OCI-LY3 (cell line): Measurements from ENCODE around the gene SSRP1.

Experiments used
- H2AFZ ChIP-seq: fragments of 200-600, 300-600 bp; shearing (Covaris generic); 2 replicates; pipeline ENCODE4 v1.6.0; 2014; ENCODE audit warnings: antibody characterized with exemption, low read depth, low read length
- H3K27ac ChIP-seq: fragments of 200-600, 300-600 bp; sonication (generic); 2 replicates; pipeline ENCODE4 v1.5.1; 2014; ENCODE audit warnings: mild to moderate bottlenecking, low read length, moderate library complexity, mixed read lengths
- H3K27me3 ChIP-seq: fragments of 200-600, 300-600 bp; sonication (generic); 2 replicates; pipeline ENCODE4 v1.6.1; 2014; ENCODE audit warnings: low read depth, low read length, mixed read lengths
- H3K36me3 ChIP-seq: fragments of 200-600, 300-600 bp; sonication (generic); replicated peaks from 2 replicates; pipeline ENCODE3; 2014; ENCODE audit warnings: low read depth, low read length, mixed read lengths
- H3K4me1 ChIP-seq: fragments of 300-600, 200-600 bp; sonication (generic); 2 replicates; pipeline ENCODE4 v1.6.1; 2014; ENCODE audit warnings: low read length, mixed read lengths
- H3K4me2 ChIP-seq: fragments of 200-600, 300-600 bp; sonication (generic); 2 replicates; pipeline ENCODE4 v1.6.1; 2014; ENCODE audit warnings: low read length, mixed read lengths
- H3K4me3 ChIP-seq: fragments of 300-600, 200-600 bp; sonication (generic); 2 replicates; pipeline ENCODE4 v1.5.1; 2014; ENCODE audit warnings: antibody characterized with exemption, mild to moderate bottlenecking, low read length, moderate library complexity
- H3K79me2 ChIP-seq: fragments of 300-600, 200-600 bp; shearing (Covaris generic); 2 replicates; pipeline ENCODE4 v1.6.1; 2014; ENCODE audit warnings: mild to moderate bottlenecking, low read length, mixed read lengths
- H3K9ac ChIP-seq: fragments of 300-600, 200-600 bp; shearing (Covaris generic); 2 replicates; pipeline ENCODE4 v1.6.0; 2014; ENCODE audit warnings: mild to moderate bottlenecking, low read length, moderate library complexity
- H3K9me3 ChIP-seq: fragments of 200-600, 300-600 bp; shearing (Covaris generic); 2 replicates; pipeline ENCODE4 v1.6.1; 2014; ENCODE audit warnings: low read length, mixed read lengths; ENCODE audit not compliant: insufficient read depth
- H4K20me1 ChIP-seq: fragments of 200-600, 300-600 bp; sonication (generic); 2 replicates; pipeline ENCODE4 v1.6.1; 2016; ENCODE audit warnings: low read length, mixed read lengths; ENCODE audit not compliant: insufficient read depth
- EZH2phosphoT487 ChIP-seq: fragments of 200-600 bp; shearing (Covaris generic); IDR thresholded peaks from 2 replicates; pipeline ENCODE4 v1.6.1; 2018; ENCODE audit warnings: antibody characterized with exemption, mixed run types, low read depth
- TF ChIP-seq, protein P1 (sequence below): fragments of 200-600, 300-600 bp; sonication (generic); IDR thresholded peaks from 2 replicates; pipeline ENCODE4 v1.5.1; 2014; ENCODE audit warnings: antibody characterized with exemption, low read length, low read depth

The SSRP1 gene

DNA sequence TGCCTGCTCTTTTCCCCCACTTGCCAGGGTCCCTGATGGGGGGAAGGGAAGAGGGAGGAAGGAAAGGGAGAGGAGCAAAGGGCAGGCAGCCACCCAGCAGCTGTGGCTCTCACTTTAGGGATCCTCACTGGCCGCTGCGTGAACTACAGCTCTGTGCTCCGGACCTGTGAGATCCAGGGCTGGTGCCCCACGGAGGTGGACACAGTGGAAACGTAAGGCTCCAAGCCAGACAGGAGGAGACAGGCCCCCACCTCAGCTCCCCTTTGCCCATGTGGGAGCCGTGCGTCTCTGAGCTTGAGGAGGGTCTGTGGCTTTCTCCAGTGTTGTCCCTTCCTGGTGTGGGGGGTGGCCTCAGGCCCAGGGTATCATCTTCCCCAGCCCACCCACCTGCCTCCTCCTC lies 12.4 kb upstream of the SSRP1 start:
- H2AFZ ChIP-seq, result no peak overlapping the region
- no peak overlapping the region for H3K27ac ChIP-seq
- TF ChIP-seq EZH2phosphoT487, result no peak
- TF ChIP-seq, protein P1, sequence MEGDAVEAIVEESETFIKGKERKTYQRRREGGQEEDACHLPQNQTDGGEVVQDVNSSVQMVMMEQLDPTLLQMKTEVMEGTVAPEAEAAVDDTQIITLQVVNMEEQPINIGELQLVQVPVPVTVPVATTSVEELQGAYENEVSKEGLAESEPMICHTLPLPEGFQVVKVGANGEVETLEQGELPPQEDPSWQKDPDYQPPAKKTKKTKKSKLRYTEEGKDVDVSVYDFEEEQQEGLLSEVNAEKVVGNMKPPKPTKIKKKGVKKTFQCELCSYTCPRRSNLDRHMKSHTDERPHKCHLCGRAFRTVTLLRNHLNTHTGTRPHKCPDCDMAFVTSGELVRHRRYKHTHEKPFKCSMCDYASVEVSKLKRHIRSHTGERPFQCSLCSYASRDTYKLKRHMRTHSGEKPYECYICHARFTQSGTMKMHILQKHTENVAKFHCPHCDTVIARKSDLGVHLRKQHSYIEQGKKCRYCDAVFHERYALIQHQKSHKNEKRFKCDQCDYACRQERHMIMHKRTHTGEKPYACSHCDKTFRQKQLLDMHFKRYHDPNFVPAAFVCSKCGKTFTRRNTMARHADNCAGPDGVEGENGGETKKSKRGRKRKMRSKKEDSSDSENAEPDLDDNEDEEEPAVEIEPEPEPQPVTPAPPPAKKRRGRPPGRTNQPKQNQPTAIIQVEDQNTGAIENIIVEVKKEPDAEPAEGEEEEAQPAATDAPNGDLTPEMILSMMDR, result no peak
- no peak overlapping the region for H3K4me3 ChIP-seq
- no peaks in the 10 kb centered on the region for H3K79me2 ChIP-seq
- H3K4me1 ChIP-seq, result peaks cover 28% of the 10 kb centered on the region
- no peaks in the 10 kb centered on the region for H4K20me1 ChIP-seq
- no peaks in the 10 kb centered on the region for H3K36me3 ChIP-seq
- H3K9ac ChIP-seq, result no peak overlapping the region
- H3K4me2 ChIP-seq, result no peak overlapping the region
- H3K27me3 ChIP-seq, result no peaks in the 10 kb centered on the region
- no peaks in the 10 kb centered on the region for H3K9me3 ChIP-seq

DNA sequence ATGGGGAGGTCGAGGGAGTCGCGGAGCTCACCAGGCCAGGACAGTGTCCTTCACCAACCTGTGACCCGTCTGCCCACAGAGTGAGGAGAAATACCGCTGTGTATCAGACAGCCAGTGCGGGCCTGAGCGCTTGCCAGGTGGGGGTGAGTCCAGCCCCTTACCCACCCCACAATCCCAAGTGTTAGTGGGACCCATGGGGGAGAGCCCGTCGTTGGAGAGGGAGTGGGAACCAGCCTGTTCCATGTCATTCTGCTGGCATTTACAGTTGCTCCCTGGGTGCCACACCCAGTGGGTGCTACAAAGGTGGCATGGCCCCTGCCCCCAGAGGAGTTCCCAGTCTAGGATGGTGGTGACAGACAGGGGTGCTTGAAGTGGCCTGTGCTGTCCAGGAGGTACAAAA lies 11.6 kb upstream of the SSRP1 start:
- peaks cover 28% of the 10 kb centered on the region for H3K4me1 ChIP-seq
- H4K20me1 ChIP-seq, result no peaks in the 10 kb centered on the region
- H3K4me2 ChIP-seq, result no peak overlapping the region
- no peak overlapping the region for H3K9ac ChIP-seq
- TF ChIP-seq EZH2phosphoT487, result no peak
- TF ChIP-seq, protein P1, result no peak
- no peaks in the 10 kb centered on the region for H3K9me3 ChIP-seq
- no peak overlapping the region for H2AFZ ChIP-seq
- H3K36me3 ChIP-seq, result no peaks in the 10 kb centered on the region
- H3K79me2 ChIP-seq, result no peaks in the 10 kb centered on the region
- no peaks in the 10 kb centered on the region for H3K27me3 ChIP-seq
- no peak overlapping the region for H3K4me3 ChIP-seq
- no peak overlapping the region for H3K27ac ChIP-seq

DNA sequence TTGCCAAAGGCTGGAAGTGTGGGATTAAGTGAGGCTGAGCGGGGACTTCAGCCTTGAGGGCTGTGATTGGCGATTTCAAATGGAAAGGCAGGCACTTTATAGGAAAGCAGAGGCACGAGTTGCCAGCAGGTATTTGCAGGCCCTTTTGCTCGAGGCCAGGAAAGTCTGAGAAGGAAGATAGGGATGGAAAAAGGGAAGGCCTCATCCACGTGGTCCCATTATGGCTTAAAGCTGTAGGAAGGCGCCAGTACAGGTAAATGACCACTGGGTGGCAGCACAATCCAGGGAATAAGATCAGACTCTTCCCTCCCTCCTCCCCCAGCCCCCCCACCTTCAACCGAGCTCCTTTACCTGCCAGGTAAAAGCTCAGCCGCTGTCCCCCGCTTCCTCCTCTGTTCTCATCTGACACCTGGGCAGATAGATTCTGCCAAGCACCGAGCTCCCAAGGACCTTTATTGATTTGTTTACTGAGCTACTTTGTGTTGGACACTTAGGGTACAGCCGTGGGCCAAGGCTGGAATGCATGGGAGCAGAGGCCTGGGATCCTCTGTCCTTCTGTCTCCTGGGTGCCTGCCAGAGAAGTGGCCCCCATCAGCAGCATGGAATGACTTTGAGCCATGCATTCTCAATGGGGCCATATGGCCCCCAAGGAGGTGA lies 10.0 kb upstream of the SSRP1 start:
- no peaks in the 10 kb centered on the region for H3K79me2 ChIP-seq
- H3K4me3 ChIP-seq, result peak overlapping the region; percentile 36
- peak overlapping the region; percentile 10; the same call in 1 of the 2 replicates for H3K9ac ChIP-seq
- peak overlapping the region; percentile 66 for H2AFZ ChIP-seq
- H3K36me3 ChIP-seq, result no peaks in the 10 kb centered on the region
- H3K4me2 ChIP-seq, result peak overlapping the region; percentile 59
- H3K27ac ChIP-seq, result no peak overlapping the region
- H4K20me1 ChIP-seq, result no peaks in the 10 kb centered on the region
- no peaks in the 10 kb centered on the region for H3K9me3 ChIP-seq
- H3K27me3 ChIP-seq, result no peaks in the 10 kb centered on the region
- H3K4me1 ChIP-seq, result peaks cover 35% of the 10 kb centered on the region
- no peak for TF ChIP-seq EZH2phosphoT487
- TF ChIP-seq, protein P1, result peak; percentile 86

DNA sequence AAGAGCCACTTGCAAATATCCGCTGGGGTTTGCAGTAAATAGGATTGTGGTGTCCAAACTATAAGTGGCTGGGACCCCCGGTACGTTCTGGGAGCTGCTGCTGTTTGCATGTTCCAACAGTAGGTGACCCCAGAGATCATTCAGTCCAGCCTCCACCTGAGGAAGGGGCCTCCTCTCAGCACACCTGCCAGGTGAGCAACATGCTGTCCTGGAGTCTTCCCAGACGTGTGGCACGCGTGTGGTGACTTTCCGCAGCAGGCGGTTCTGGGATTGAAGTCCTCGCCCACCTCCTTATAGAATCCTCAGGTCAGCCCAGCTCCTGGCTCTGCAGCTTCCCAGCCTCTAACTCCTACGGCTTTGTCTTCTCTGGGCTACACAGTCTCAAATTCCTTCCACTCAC lies 9.1 kb upstream of the SSRP1 start:
- H3K4me1 ChIP-seq, result peaks cover 40% of the 10 kb centered on the region
- no peaks in the 10 kb centered on the region for H3K79me2 ChIP-seq
- H2AFZ ChIP-seq, result peak overlapping the region; percentile 66
- peak overlapping the region; percentile 17; the same call in 1 of the 2 replicates for H3K4me2 ChIP-seq
- no peak overlapping the region for H3K27ac ChIP-seq
- TF ChIP-seq EZH2phosphoT487, result no peak
- TF ChIP-seq, protein P1, result peak; percentile 30
- no peaks in the 10 kb centered on the region for H4K20me1 ChIP-seq
- H3K27me3 ChIP-seq, result peaks cover 7% of the 10 kb centered on the region; the same call in 1 of the 2 replicates
- no peak overlapping the region for H3K4me3 ChIP-seq
- no peaks in the 10 kb centered on the region for H3K9me3 ChIP-seq
- H3K36me3 ChIP-seq, result no peaks in the 10 kb centered on the region
- no peak overlapping the region for H3K9ac ChIP-seq
